HEK293T (cell line): ENCODE measurements around the gene TMEM38A.

Experiments
- ARNT ChIP-seq: fragments of 450-650 bp; IDR thresholded peaks from 2 replicates; pipeline ENCODE4 v1.6.1; 2017; ENCODE audit warnings: mild to moderate bottlenecking
- CTBP1 ChIP-seq: fragments of 450-650 bp; IDR thresholded peaks from 2 replicates; pipeline ENCODE4 v1.6.1; 2016; ENCODE audit warnings: borderline replicate concordance
- ELF4 ChIP-seq: fragments of 450-650 bp; IDR thresholded peaks from 2 replicates; pipeline ENCODE4 v1.6.1; 2017; ENCODE audit warnings: antibody characterized with exemption
- FOXM1 ChIP-seq: fragments of 450-650 bp; IDR thresholded peaks from 2 replicates; pipeline ENCODE4 v1.6.1; 2017; ENCODE audit warnings: mild to moderate bottlenecking, borderline replicate concordance
- L3MBTL2 ChIP-seq: fragments of 450-650 bp; conservative IDR thresholded peaks from 2 replicates; pipeline ENCODE4 v1.6.1; 2016; ENCODE audit warnings: mild to moderate bottlenecking
- LEF1 ChIP-seq: fragments of 450-650 bp; IDR thresholded peaks from 2 replicates; pipeline ENCODE4 v1.6.1; 2017; ENCODE audit warnings: mild to moderate bottlenecking, borderline replicate concordance
- NFRKB ChIP-seq: fragments of 450-650 bp; IDR thresholded peaks from 2 replicates; pipeline ENCODE4 v1.6.1; 2016; ENCODE audit warnings: mild to moderate bottlenecking, moderate library complexity
- PKNOX1 ChIP-seq: fragments of 450-650 bp; IDR thresholded peaks from 2 replicates; pipeline ENCODE4 v1.6.1; 2016
- SP1 ChIP-seq: fragments of 450-650 bp; IDR thresholded peaks from 2 replicates; pipeline ENCODE4 v1.6.1; 2017

- TF ChIP-seq NFRKB (no peak), SP1 (no peak), CTBP1 (no peak), ARNT (no peak), L3MBTL2 (no peak), PKNOX1 (no peak), LEF1 (no peak), ELF4 (no peak), FOXM1 (no peak)
Observed at GRCh38 chr19:16640951-16641350, 20.0 kb upstream of the TMEM38A start.
